ENCODE measurements around the gene INS.

INS gene

GRCh38 chr11:2113776-2114175 lies 47.2 kb downstream of the INS start:
- no peak for DNase-seq

GRCh38 chr11:2110521-2110920 lies 50.5 kb downstream of the INS start:
- DNase-seq: no peak

Data from central memory CD4-positive, alpha-beta T cell (primary cell).